Panc1 (cell line): ENCODE data around the gene QRFP. TPM values are rescaled to one million over a fixed set of nuclear protein-coding genes. Genes with fewer than 3 reads are reported as not detected.

Source experiments
- ATAC-seq: fragments of 200-7000 bp; cut with Tn5 transposase; 2 replicates; pipeline ENCODE4 v1.9.1; 2020; ENCODE audit warnings: mild to moderate bottlenecking, moderate library complexity
- BruUV-seq: library from RNA; stranded (reverse); fragments of 400-500 nt; replicated peaks from 2 replicates; lab custom pipeline; 2021; lab: Mats Ljungman, UMichigan
- CTCF ChIA-PET: fragments of 300-600 bp; sonication (Branson Sonifier 250); formaldehyde crosslinking; loops from one replicate; lab custom pipeline; 2022; ENCODE audit warnings: antibody characterized with exemption; lab: Charles Lee
- POLR2A ChIA-PET: fragments of 300-600 bp; sonication (Branson Sonifier 250); formaldehyde crosslinking; loops from one replicate; lab custom pipeline; 2022; ENCODE audit warnings: antibody characterized with exemption; lab: Charles Lee
- DNase-seq: peaks from one replicate; pipeline ENCODE4 v3.0.0-alpha.2; 2010; ENCODE audit warnings: low read depth, low spot score
- H3K27ac ChIP-seq: 2 replicates; pipeline ENCODE4 v1.5.1; 2011; ENCODE audit warnings: mild to moderate bottlenecking, low read length, inconsistent platforms
- H3K27me3 ChIP-seq: fragments of 200-500 bp; sonication (Bioruptor generic); 2 replicates; pipeline ENCODE4 v1.6.0; 2014; ENCODE audit warnings: low read length, inconsistent platforms; ENCODE audit not compliant: control insufficient read depth, insufficient read depth
- H3K36me3 ChIP-seq: fragments of 200-500 bp; sonication (Bioruptor generic); 2 replicates; pipeline ENCODE4 v1.5.1; 2014; ENCODE audit warnings: inconsistent platforms, mild to moderate bottlenecking, low read length, moderate library complexity; ENCODE audit not compliant: control insufficient read depth, insufficient read depth
- H3K4me1 ChIP-seq: 2 replicates; pipeline ENCODE4 v1.5.1; 2011; ENCODE audit warnings: inconsistent platforms, mild to moderate bottlenecking, low read length, moderate library complexity; ENCODE audit not compliant: control insufficient read depth, insufficient read depth
- H3K4me3 ChIP-seq, 2 experiments: 2 replicates each; pipeline ENCODE4 v1.5.1; 2011 to 2012; ENCODE audit warnings: low read depth in 2 of 2, low read length in 2 of 2, mild to moderate bottlenecking in 2 of 2, inconsistent platforms in 1 of 2, moderate library complexity in 1 of 2
- H3K9me3 ChIP-seq: fragments of 200-500 bp; sonication (Bioruptor generic); 2 replicates; pipeline ENCODE4 v1.5.1; 2014; ENCODE audit warnings: low read depth, mild to moderate bottlenecking, inconsistent platforms, low read length, moderate library complexity; ENCODE audit not compliant: control insufficient read depth, insufficient read depth
- CTCF ChIP-seq: fragments of 450-650 bp; IDR thresholded peaks from 2 replicates; pipeline ENCODE4 v1.5.1; 2017; ENCODE audit warnings: mild to moderate bottlenecking
- POLR2AphosphoS5 ChIP-seq: IDR thresholded peaks from 2 replicates; pipeline ENCODE4 v1.6.1; 2012; ENCODE audit warnings: mild to moderate bottlenecking, low read depth, low read length, moderate library complexity
- REST ChIP-seq, 2 experiments: IDR thresholded peaks; 2 replicates each; pipeline ENCODE4 v1.6.1; 2011 to 2012; ENCODE audit warnings: low read depth in 2 of 2, control low read depth in 1 of 2, low read length in 1 of 2, mild to moderate bottlenecking in 1 of 2, moderate library complexity in 1 of 2; ENCODE audit not compliant: insufficient read depth in 1 of 2
- SIN3A ChIP-seq: IDR thresholded peaks from 2 replicates; pipeline ENCODE4 v1.6.1; 2012; ENCODE audit warnings: low read depth, mild to moderate bottlenecking, low read length, moderate library complexity, borderline replicate concordance; ENCODE audit not compliant: insufficient read depth
- TCF7L2 ChIP-seq: IDR thresholded peaks from 2 replicates; pipeline ENCODE4 v1.6.1; 2011; ENCODE audit warnings: mild to moderate bottlenecking, low read depth, low read length, inconsistent platforms
- in situ Hi-C: cut with HindIII; loops from 2 replicates; pipeline ENCODE4 v1.10.0; 2016; ENCODE audit warnings: low sequenced_read_pairs, low pct_unique_long_range_greater_than_20kb
- intact Hi-C: fragments of 100-400 bp; cut with micrococcal nuclease; formaldehyde crosslinking; loops from one replicate; pipeline ENCODE4 v1.10.0; 2022; ENCODE audit not compliant: unreplicated experiment
- total RNA-seq: library from RNA; stranded (reverse); gene quantifications from one replicate; pipeline ENCODE4 v1.2.1, GENCODE V29; 2021; ENCODE audit not compliant: unreplicated experiment

QRFP gene
- total RNA-seq, 1 experiment from 2014 or later: not detected

GRCh38 chr9:130885484-130886375 lies 10.9 kb downstream of the QRFP start:
- H3K4me1 ChIP-seq: no peaks in the 10 kb centered on the region
- intact Hi-C loops (no loop called here), in situ Hi-C loops (no loop called here)
- H3K9me3 ChIP-seq: no peaks in the 10 kb centered on the region
- no peaks in the 10 kb centered on the region; the same call in 1 of the 2 replicates for H3K36me3 ChIP-seq
- CTCF ChIA-PET: interaction anchor here (0.6 to 0.7 kb wide), 2 partner anchors 42 to 592 kb away, joined by 4 to 5 read pairs; no protein-coding TSS in a partner anchor
- ATAC-seq (no peak), DNase-seq (no peak)
- no peak overlapping the region for H3K4me3 ChIP-seq
- TF ChIP-seq POLR2AphosphoS5 (no peak), TCF7L2 (no peak), SIN3A (no peak), REST (IDR thresholded peaks at IDR 0.05; ENCODE audit: insufficient read depth in 1 of 2, low read depth in 2 of 2, low read length in 1 of 2) (no peak), CTCF (no peak)
- H3K27ac ChIP-seq: no peak overlapping the region
- no peaks in the 10 kb centered on the region for H3K27me3 ChIP-seq
- BruUV-seq: no TSS peak
- POLR2A ChIA-PET: no interaction called here

- no peaks in the 10 kb centered on the region; the same call in none of the 2 replicates for H3K36me3 ChIP-seq
These were observed 11.8 kb downstream of the QRFP start for GRCh38 chr9:130884542-130885483.

More at GRCh38 chr9:130884542-130885483, 11.8 kb downstream of the QRFP start:
- TF ChIP-seq CTCF (no peak), TCF7L2 (no peak), POLR2AphosphoS5 (no peak), REST (IDR thresholded peaks at IDR 0.05; ENCODE audit: insufficient read depth in 1 of 2, low read depth in 2 of 2, low read length in 1 of 2) (no peak), SIN3A (no peak)
- H3K27me3 ChIP-seq: no peaks in the 10 kb centered on the region
- ChIA-PET CTCF (interaction anchor here (0.6 to 0.7 kb wide), 2 partner anchors 42 to 591 kb away, joined by 4 to 5 read pairs; no protein-coding TSS in a partner anchor), POLR2A (no interaction called here)
- no peaks in the 10 kb centered on the region for H3K9me3 ChIP-seq
- in situ Hi-C loops: no loop called here
- ATAC-seq (no peak; the same call in 1 of the 2 replicates), DNase-seq (no peak)
- no peaks in the 10 kb centered on the region for H3K4me1 ChIP-seq
- H3K4me3 ChIP-seq: no peak overlapping the region
- BruUV-seq: no TSS peak
- H3K27ac ChIP-seq: no peak overlapping the region
- intact Hi-C loops: no loop called here
